Uterus (tissue), 4 donors: ENCODE measurements around the gene ASPRV1. TPM values are rescaled to one million over a fixed set of nuclear protein-coding genes. Genes with fewer than 3 reads are reported as not detected.
"Not testable (repeated sequence)": the region's sequence is repeated elsewhere in the genome, so short reads cannot be mapped to it uniquely, and the experiment has no call there.

Experiments
- DNase-seq, 2 donors: peaks; one replicate each; pipeline ENCODE4 v3.0.0-alpha.2; 2019 to 2020
- H3K27ac ChIP-seq, 2 donors: fragments of 200-600 bp; sonication (generic); 1 replicate in 1 of 2; 2 replicates in 1 of 2; pipeline ENCODE4 v1.5.1; 2016 to 2018
- H3K27me3 ChIP-seq, 2 donors: fragments of 200-600 bp; sonication (generic); one replicate each; pipeline ENCODE4 v1.5.1; 2018 to 2019; ENCODE audit warnings: control low read depth in 1 of 2
- H3K36me3 ChIP-seq, 2 donors: fragments of 200-600 bp; sonication (generic); one replicate each; pipeline ENCODE4 v1.5.1; 2019; ENCODE audit warnings: control low read depth in 1 of 2
- H3K4me1 ChIP-seq, 2 donors: fragments of 200-600 bp; sonication (generic); one replicate each; pipeline ENCODE4 v1.5.1; 2018 to 2019; ENCODE audit warnings: control low read depth in 1 of 2
- H3K4me3 ChIP-seq, 2 donors: fragments of 200-600 bp; sonication (generic); 1 replicate in 1 of 2; 2 replicates in 1 of 2; pipeline ENCODE4 v1.5.1; 2018 to 2019; ENCODE audit warnings: mild to moderate bottlenecking in 1 of 2
- H3K9me3 ChIP-seq, 2 donors: fragments of 200-600 bp; sonication (generic); one replicate each; pipeline ENCODE4 v1.5.1; 2019; ENCODE audit warnings: control low read depth in 1 of 2
- CTCF ChIP-seq, 4 experiments: fragments of 200-600 bp in 2 of 4; fragments of 450-650 bp in 2 of 4; sonication (generic) in 2 of 4; IDR thresholded peaks; one replicate each; pipeline ENCODE4 v1.5.1; 2016 to 2019; ENCODE audit warnings: antibody characterized with exemption in 4 of 4, mild to moderate bottlenecking in 2 of 4, moderate library complexity in 1 of 4
- POLR2A ChIP-seq, 2 donors: fragments of 450-650 bp; IDR thresholded peaks; one replicate each; pipeline ENCODE4 v1.6.1; 2016; ENCODE audit warnings: antibody characterized with exemption in 2 of 2, mild to moderate bottlenecking in 1 of 2, moderate library complexity in 1 of 2
- intact Hi-C: fragments of 100-400 bp; cut with DNase I; formaldehyde crosslinking; loops from one replicate; pipeline ENCODE4 v1.15.1; 2023; ENCODE audit warnings: low total_unique reads
- total RNA-seq, 4 donors: library from RNA; depleted of rRNA in 3 of 4; stranded (reverse); fragments of >200 nt in 3 of 4; gene quantifications; one replicate each; pipeline versions ENCODE4 v1.1.0 to v1.2.4, GENCODE V29; 2014 to 2023
- donor health status: DM: yes; HTN: yes; CAD: no.

The ASPRV1 gene
- total RNA-seq, 4 donors from 2014 or later: 4.4 to 8.1 (median 5.2) TPM; not detected in 1

GRCh38 chr2:70006447-70006784 lies 45.0 kb upstream of the ASPRV1 start:
- Histone ChIP-seq H3K36me3 (no peaks in the 10 kb centered on the region), H3K4me3 (no peak overlapping the region), H3K27me3 (no peaks in the 10 kb centered on the region), H3K4me1 (no peaks in the 10 kb centered on the region), H3K27ac (no peak overlapping the region), H3K9me3 (no peaks in the 10 kb centered on the region)
- intact Hi-C loops: no loop called here
- DNase-seq: no peak
- TF ChIP-seq POLR2A (IDR thresholded peaks at IDR 0.05) (no peak), CTCF (IDR thresholded peaks at IDR 0.05) (no peak)

- H3K9me3 ChIP-seq: no peaks in the 10 kb centered on the region
- H3K4me3 ChIP-seq: no peak overlapping the region
- H3K27me3 ChIP-seq: no peaks in the 10 kb centered on the region
- no peaks in the 10 kb centered on the region for H3K4me1 ChIP-seq
- no peaks in the 10 kb centered on the region for H3K36me3 ChIP-seq
- no peak for DNase-seq
- H3K27ac ChIP-seq: no peak overlapping the region
- no peak for TF ChIP-seq POLR2A (IDR thresholded peaks at IDR 0.05)
- no peak for TF ChIP-seq CTCF (IDR thresholded peaks at IDR 0.05)
- intact Hi-C loops: no loop called here
Observed at GRCh38 chr2:70005752-70006446, 44.5 kb upstream of the ASPRV1 start.

- TF ChIP-seq POLR2A (IDR thresholded peaks at IDR 0.05) (no peak), CTCF (IDR thresholded peaks at IDR 0.05) (no peak)
- no peak overlapping the region for H3K4me3 ChIP-seq
- no peaks in the 10 kb centered on the region for H3K9me3 ChIP-seq
- H3K4me1 ChIP-seq: no peaks in the 10 kb centered on the region
- no peak for DNase-seq
- intact Hi-C loops: no loop called here
- no peaks in the 10 kb centered on the region for H3K36me3 ChIP-seq
- H3K27ac ChIP-seq: no peak overlapping the region
- no peaks in the 10 kb centered on the region for H3K27me3 ChIP-seq
Observed at GRCh38 chr2:70005216-70005615, 43.8 kb upstream of the ASPRV1 start.

- no peak overlapping the region for H3K27ac ChIP-seq
- no peak for DNase-seq
- no peaks in the 10 kb centered on the region for H3K36me3 ChIP-seq
- intact Hi-C loops: no loop called here
- no peak overlapping the region for H3K4me3 ChIP-seq
- H3K9me3 ChIP-seq: no peaks in the 10 kb centered on the region
- no peaks in the 10 kb centered on the region for H3K27me3 ChIP-seq
- no peaks in the 10 kb centered on the region for H3K4me1 ChIP-seq
- no peak for TF ChIP-seq CTCF (IDR thresholded peaks at IDR 0.05)
- no peak for TF ChIP-seq POLR2A (IDR thresholded peaks at IDR 0.05)
Observed at GRCh38 chr2:70003093-70003830, 41.8 kb upstream of the ASPRV1 start.

GRCh38 chr2:70002241-70002899 lies 40.9 kb upstream of the ASPRV1 start:
- no peak for DNase-seq
- intact Hi-C loops: no loop called here

GRCh38 chr2:70000529-70000928 lies 39.1 kb upstream of the ASPRV1 start:
- intact Hi-C loops, DNase-seq, H3K9me3 ChIP-seq: not testable (repeated sequence)

More at GRCh38 chr2:70002241-70002899, 40.9 kb upstream of the ASPRV1 start:
- no peaks in the 10 kb centered on the region for H3K4me1 ChIP-seq
- TF ChIP-seq CTCF (IDR thresholded peaks at IDR 0.05) (no peak), POLR2A (IDR thresholded peaks at IDR 0.05) (no peak)
- H3K36me3 ChIP-seq: no peaks in the 10 kb centered on the region
- no peaks in the 10 kb centered on the region for H3K9me3 ChIP-seq
- H3K4me3 ChIP-seq: no peak overlapping the region
- no peaks in the 10 kb centered on the region for H3K27me3 ChIP-seq
- no peak overlapping the region for H3K27ac ChIP-seq

More at GRCh38 chr2:70000529-70000928, 39.1 kb upstream of the ASPRV1 start:
- H3K4me1 ChIP-seq, H3K36me3 ChIP-seq, H3K27me3 ChIP-seq, H3K27ac ChIP-seq, H3K4me3 ChIP-seq: not testable (repeated sequence)
